Fibroblast of skin of back (primary cell): ENCODE data around the gene KHDRBS1.
"Not testable (repeated sequence)": the region's sequence is repeated elsewhere in the genome, so short reads cannot be mapped to it uniquely, and the experiment has no call there.

ENCODE experiments used
- DNase-seq: peaks from one replicate; pipeline ENCODE4 v3.0.0-alpha.2; 2013

KHDRBS1 gene

GRCh38 chr1:32065613-32066488 lies 52.2 kb downstream of the KHDRBS1 start:
- DNase-seq, result not testable (repeated sequence)

DNA sequence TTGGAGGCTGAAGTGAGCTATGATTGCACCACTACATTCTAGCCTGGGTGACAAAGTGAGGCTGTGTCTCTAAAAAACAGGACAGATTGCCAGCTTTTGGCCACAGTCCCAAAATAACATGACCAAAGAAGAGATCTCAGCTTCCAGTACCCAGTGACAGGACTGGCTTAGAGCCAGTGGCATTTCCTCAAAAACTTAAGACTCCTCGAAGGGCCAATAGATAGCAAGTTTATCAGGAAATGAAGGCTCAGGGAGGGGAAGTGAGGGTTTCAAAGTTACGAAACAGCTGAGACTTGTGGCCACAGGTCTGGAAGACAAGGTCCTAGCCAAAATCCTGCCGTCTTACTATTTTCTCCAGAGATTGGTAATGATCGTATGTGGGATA lies 52.8 kb downstream of the KHDRBS1 start:
- peak; percentile 95 for DNase-seq

DNA sequence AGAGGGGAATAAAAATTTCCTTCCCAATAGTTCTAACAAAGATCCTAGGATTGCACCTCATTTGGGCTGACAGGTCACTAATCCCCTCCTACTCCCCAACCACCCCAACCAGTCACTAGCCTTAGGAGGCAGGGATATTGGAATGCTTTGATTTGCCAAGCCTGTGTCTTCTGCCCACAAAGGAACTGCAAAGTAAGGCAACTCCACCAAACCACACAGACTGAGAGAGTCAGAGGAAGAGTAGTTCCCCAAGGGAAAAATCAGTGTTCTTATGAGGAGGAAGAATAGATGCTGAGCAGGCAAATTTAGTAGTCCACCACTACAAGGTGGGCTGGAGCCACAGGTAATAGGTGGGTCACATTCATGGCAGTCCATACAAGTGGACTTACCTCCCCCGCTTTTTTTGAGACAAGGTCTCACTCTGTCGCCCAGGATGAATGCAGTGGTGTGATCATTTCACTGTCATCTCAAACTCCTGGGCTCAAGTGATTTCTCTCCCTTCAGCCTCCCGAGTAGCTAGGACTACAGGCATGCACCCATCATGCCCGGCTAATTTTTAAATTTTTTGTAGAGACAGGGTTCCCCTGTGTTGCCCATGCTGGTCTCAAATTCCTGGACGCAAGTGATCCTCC lies 55.4 kb downstream of the KHDRBS1 start:
- peak; percentile 72 for DNase-seq

DNA sequence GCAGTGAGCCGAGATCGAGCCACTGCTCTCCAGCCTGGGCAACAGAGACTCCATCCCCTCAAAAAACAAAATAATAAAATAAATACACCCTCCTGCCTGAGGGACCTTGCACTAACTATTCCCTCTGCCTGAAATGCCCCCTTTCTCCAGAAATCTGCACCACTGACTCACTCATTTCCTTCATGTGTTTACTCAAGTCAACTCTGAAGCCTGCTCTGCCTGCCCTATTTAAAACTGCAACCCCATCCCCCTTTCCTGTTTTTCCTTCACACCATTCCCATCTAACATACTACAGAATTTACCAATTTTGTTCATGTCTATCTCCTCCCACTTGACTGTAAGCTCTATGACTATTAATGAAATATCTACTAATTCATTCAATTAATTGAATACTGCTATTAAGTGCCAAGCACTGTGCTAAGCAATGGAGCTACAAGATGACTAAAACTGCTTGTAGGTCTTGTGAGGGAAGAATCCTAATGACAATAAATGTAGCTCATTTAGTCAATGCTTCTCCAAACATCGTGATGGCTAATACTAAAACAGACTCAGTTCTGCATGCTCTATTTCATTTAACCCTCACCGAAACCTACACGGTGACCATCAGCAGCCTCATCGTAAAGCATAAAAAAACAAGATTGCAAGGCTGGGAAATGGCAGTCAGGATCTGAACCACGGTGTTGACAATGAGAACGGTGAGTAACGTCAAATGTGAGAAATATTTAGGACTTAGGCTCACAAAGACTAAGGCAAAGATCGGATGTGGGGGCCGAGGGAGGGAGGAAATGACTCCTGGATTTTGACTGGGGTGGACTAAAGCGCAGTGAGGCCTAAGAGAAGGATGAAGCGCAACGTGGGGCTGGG lies 58.3 kb downstream of the KHDRBS1 start:
- peak; percentile 85 for DNase-seq

DNA sequence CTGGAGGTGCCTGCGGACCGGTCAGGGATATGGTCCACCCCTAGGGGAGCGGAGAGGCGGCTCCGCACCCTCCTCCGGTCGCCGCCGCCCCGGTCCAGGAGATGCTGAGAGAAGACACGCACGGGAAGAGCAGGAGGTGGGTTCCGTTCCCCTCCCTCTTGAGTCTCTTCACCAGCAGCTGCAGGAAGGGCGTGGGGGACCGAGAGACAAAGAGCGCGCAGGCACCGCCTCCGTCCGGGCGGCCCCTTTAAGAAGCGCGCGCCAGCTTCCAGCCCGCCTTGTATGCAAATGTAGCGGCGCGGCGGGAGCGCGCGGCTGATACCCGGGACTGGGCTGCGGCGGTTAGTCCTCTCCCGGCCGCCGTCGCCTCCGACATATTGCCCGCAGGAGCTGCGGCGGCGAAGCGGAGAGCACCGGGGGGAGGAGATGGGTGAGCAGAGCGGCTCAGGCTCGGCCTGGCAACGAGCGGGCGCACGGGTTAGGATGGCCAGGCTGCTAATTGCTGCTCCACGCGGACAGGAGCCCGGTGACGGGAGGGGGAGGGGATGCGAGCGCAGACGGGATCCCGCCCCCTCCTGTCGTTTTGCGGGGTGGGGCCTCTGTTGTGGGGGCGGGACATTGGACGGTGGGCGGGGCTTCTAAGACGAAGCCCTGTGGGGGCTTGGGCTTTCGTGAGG lies 59.1 kb downstream of the KHDRBS1 start, which contains the start of gene TMEM39B:
TMEM39B (plus strand) TSS at position 318 of the 677 bp plus-strand sequence; CDS start at position 427, 109 bp downstream.
- peak; percentile 95 for DNase-seq

DNA sequence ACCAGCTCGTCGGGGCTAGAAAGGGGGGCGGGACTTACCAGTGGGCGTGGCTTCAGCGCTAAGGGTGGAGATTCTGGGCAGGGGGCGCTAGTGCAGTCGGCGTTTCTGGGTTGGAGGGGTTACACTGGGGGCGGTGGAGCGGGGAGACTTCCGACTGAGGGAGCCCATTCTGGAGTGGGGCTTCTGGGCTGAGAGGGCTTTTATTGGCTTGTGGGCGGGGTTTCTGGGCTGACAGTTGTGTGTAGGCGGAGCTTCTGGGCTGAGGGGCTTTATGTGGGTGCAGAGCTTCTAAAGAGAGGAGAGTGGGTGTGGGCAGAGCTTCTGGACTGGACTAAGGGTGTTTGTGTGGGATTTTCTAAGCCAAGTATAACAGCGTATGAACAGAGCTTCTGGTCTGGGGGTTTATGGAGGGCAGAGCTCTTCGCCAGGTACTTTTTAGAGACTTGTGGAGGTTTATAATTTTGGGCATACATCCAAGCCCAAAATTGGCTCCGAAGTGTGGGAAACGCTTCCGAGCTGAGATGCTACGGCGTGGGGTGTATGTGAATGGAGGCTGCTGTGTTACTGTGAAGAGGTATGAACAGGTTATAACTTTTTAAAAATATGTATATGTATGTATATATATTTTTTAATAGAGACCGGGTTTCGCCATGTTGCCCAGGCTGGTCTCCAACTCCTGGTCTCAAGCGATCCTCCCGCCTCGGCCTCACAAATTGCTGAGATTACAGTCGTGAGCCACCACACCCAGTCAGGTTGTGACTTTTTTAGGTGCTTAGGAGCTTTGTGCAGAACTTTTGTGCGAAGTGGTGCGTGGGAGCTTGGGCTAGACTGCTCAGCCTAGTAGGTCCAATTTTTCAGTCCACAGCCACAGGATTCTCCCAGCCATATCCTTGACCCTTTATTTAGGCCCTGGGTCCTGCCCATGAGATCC lies 59.9 kb downstream of the KHDRBS1 start:
- DNase-seq, result no peak

- DNase-seq, result no peak
These were observed 61.2 kb downstream of the KHDRBS1 start for GRCh38 chr1:32074841-32075240.

GRCh38 chr1:32077451-32077850 lies 63.8 kb downstream of the KHDRBS1 start:
- DNase-seq, result no peak

DNA sequence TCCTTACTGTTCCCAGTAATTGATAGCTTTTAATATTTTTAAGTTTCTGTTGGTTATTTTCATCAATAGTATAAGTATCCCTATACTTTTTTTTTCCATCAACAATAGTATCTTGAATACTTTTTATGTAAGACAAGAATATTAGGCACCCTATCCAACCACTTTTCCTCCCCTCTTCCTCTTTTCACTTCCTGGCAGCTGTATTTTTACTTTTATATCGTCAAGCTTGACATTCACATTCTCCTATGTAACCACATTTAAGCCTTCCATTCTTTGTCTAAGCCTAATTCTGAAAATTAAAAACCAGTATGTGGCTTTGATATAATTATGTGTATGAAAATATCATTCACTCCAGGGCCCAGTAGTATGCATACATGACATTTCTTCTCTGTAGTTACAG lies 68.4 kb downstream of the KHDRBS1 start:
- no peak for DNase-seq

DNA sequence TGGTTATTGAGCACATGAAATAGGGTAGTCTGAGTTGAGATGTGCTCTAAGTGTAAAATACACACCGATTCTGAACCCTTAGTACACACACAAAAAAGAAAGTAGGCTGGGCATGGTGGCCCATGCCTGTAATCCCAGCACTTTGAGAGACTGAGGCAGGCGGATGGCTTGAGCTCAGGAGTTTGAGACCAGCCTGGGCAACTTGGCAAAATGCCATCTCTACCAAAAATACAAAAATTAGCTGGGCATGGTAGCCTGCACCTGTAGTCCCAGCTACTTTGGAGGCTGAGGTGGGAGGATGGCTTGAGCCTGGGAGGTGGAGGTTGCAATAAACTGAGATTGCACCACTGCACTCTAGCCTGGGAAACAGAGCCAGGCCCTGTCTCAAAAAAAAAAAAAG lies 72.7 kb downstream of the KHDRBS1 start:
- DNase-seq, result not testable (repeated sequence)

GRCh38 chr1:32091176-32091575 lies 77.5 kb downstream of the KHDRBS1 start:
- DNase-seq, result no peak

GRCh38 chr1:32091591-32091990 lies 77.9 kb downstream of the KHDRBS1 start:
- DNase-seq, result no peak
